ENCODE measurements around the gene G6PC3.
"Not testable (repeated sequence)": the region's sequence is repeated elsewhere in the genome, so short reads cannot be mapped to it uniquely, and the experiment has no call there.

DNA sequence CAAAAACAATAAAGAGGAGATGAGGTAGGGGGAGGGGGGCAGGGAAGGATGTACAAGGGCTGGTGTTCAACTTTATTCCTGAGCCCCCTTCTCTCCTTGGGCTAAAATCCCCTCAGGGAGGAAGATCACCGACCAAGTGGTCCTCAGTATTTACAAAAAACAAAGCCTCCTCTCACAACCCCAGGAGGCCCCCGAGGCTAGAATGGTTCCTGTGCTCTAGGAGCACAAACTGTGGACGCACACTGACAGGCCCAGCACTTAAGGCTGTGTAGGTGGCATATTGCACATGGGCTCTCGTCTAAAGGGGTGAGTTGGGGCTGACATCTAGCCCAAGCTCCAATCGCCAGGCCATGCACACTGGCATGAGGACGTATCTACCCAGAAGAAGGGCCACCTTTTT is 31.3 kb downstream of the G6PC3 start:
- TF ChIP-seq, protein P1, sequence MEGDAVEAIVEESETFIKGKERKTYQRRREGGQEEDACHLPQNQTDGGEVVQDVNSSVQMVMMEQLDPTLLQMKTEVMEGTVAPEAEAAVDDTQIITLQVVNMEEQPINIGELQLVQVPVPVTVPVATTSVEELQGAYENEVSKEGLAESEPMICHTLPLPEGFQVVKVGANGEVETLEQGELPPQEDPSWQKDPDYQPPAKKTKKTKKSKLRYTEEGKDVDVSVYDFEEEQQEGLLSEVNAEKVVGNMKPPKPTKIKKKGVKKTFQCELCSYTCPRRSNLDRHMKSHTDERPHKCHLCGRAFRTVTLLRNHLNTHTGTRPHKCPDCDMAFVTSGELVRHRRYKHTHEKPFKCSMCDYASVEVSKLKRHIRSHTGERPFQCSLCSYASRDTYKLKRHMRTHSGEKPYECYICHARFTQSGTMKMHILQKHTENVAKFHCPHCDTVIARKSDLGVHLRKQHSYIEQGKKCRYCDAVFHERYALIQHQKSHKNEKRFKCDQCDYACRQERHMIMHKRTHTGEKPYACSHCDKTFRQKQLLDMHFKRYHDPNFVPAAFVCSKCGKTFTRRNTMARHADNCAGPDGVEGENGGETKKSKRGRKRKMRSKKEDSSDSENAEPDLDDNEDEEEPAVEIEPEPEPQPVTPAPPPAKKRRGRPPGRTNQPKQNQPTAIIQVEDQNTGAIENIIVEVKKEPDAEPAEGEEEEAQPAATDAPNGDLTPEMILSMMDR (conservative IDR thresholded peaks at IDR 0.05; ENCODE audit: low read depth, low read length), result not testable (repeated sequence)
- TF ChIP-seq RFX5 (IDR thresholded peaks at IDR 0.05; ENCODE audit: low read depth, low read length); RAD21 (IDR thresholded peaks at IDR 0.05; ENCODE audit: low read length); BHLHE40 (IDR thresholded peaks at IDR 0.05; ENCODE audit: low read depth, low read length); POLR2A (IDR thresholded peaks at IDR 0.05; ENCODE audit: low read depth, low read length); FOS (IDR thresholded peaks at IDR 0.05; ENCODE audit: low read depth, low read length); MAZ (IDR thresholded peaks at IDR 0.05; ENCODE audit: borderline replicate concordance, low read depth, low read length): not testable (repeated sequence)

Measured in IMR-90 (cell line).